Gastrocnemius medialis (tissue), 4 donors: ENCODE results near the gene ZNF44. TPM values are rescaled to one million over a fixed set of nuclear protein-coding genes. Genes with fewer than 3 reads are reported as not detected.
"Not testable (repeated sequence)": the region's sequence is repeated elsewhere in the genome, so short reads cannot be mapped to it uniquely, and the experiment has no call there.

ENCODE experiments used
- ATAC-seq, 2 donors: fragments of 150-250 bp; one replicate each; pipeline ENCODE4 v1.9.1; 2016
- DNase-seq, 2 donors: peaks; one replicate each; pipeline ENCODE4 v3.0.0-alpha.2; 2019
- H3K27ac ChIP-seq, 4 donors: fragments of 200-600 bp; sonication (generic); 1 replicate in 1 of 4; 2 replicates in 3 of 4; pipeline ENCODE4 v1.5.1; 2016 to 2018; ENCODE audit warnings: mild to moderate bottlenecking in 2 of 4, moderate library complexity in 1 of 4
- H3K27me3 ChIP-seq, 3 donors: fragments of 200-600 bp; sonication (generic) in 2 of 3; 1 replicate in 1 of 3; 2 replicates in 2 of 3; pipeline versions ENCODE4 v1.5.1 to v1.6.0; 2016 to 2019; ENCODE audit warnings: mild to moderate bottlenecking in 1 of 3, moderate library complexity in 1 of 3
- H3K36me3 ChIP-seq, 2 donors: fragments of 200-600 bp; sonication (generic) in 1 of 2; one replicate each; pipeline ENCODE4 v1.5.1; 2017 to 2018
- H3K4me1 ChIP-seq, 2 donors: fragments of 200-600 bp; sonication (generic) in 1 of 2; one replicate each; pipeline ENCODE4 v1.5.1; 2016 to 2017; ENCODE audit warnings: mild to moderate bottlenecking in 2 of 2
- H3K4me3 ChIP-seq, 4 donors: fragments of 200-600 bp; sonication (generic) in 3 of 4; 1 replicate in 1 of 4; 2 replicates in 3 of 4; pipeline ENCODE4 v1.5.1; 2016 to 2019; ENCODE audit warnings: mild to moderate bottlenecking in 2 of 4
- H3K9me3 ChIP-seq, 3 donors: fragments of 200-600 bp; sonication (generic) in 2 of 3; 1 replicate in 1 of 3; 2 replicates in 2 of 3; pipeline ENCODE4 v1.5.1; 2016 to 2019
- CTCF ChIP-seq, 5 experiments: fragments of 450-650 bp in 3 of 5; fragments of 200-600 bp in 2 of 5; sonication (generic) in 2 of 5; IDR thresholded peaks in 4 of 5; conservative IDR thresholded peaks in 1 of 5; 1 replicate in 4 of 5; 2 replicates in 1 of 5; pipeline ENCODE4 v1.5.1; 2016 to 2019; ENCODE audit warnings: antibody characterized with exemption in 5 of 5, mild to moderate bottlenecking in 3 of 5, moderate library complexity in 3 of 5
- POLR2A ChIP-seq, 2 donors: fragments of 450-650 bp; IDR thresholded peaks; one replicate each; pipeline ENCODE4 v1.6.1; 2017; ENCODE audit warnings: antibody characterized with exemption in 2 of 2, mild to moderate bottlenecking in 2 of 2, moderate library complexity in 2 of 2
- in situ Hi-C, 4 donors: fragments of 200-750 bp; cut with MboI; loops; one replicate each; pipeline versions ENCODE4 v1.15.0 to v1.8.0; 2017; ENCODE audit warnings: low sequenced_read_pairs in 4 of 4
- intact Hi-C: fragments of 100-400 bp; cut with DNase I; formaldehyde crosslinking; loops from one replicate; pipeline ENCODE4 v1.15.1; 2023; ENCODE audit warnings: low total_unique reads
- total RNA-seq, 4 donors: library from RNA; depleted of rRNA; stranded (reverse); fragments of >200 nt; gene quantifications; one replicate each; pipeline versions ENCODE4 v1.1.0 to v1.2.3, GENCODE V29; 2016

Gene ZNF44
- total RNA-seq, 4 donors from 2014 or later = 2.6 to 4.0 (median 3.5) TPM

- TF ChIP-seq CTCF (IDR thresholded peaks at IDR 0.05 in 4 of 5, conservative IDR thresholded peaks at IDR 0.05 in 1 of 5) = no peak
- TF ChIP-seq POLR2A (IDR thresholded peaks at IDR 0.05) = no peak
- Histone ChIP-seq H3K4me3 (no peak overlapping the region), H3K4me1 (no peaks in the 10 kb centered on the region), H3K27ac (no peak overlapping the region), H3K9me3 (no peaks in the 10 kb centered on the region), H3K36me3 (peaks cover 6 to 26% of the 10 kb centered on the region in 2 donors), H3K27me3 (no peaks in the 10 kb centered on the region)
- in situ Hi-C loops (no loop called here), intact Hi-C loops (no loop called here)
- DNase-seq (no peak), ATAC-seq (no peak)
These were observed 31.0 kb upstream of the ZNF44 start for GRCh38 chr19:12325690-12326089.

- no peaks in the 10 kb centered on the region for H3K4me1 ChIP-seq
- H3K27ac ChIP-seq = no peak overlapping the region
- intact Hi-C loops = no loop called here
- DNase-seq = no peak
- peaks cover 17 to 60% of the 10 kb centered on the region in 2 donors for H3K36me3 ChIP-seq
- ATAC-seq = no peak
- H3K27me3 ChIP-seq = no peaks in the 10 kb centered on the region
- no peak for TF ChIP-seq CTCF (IDR thresholded peaks at IDR 0.05 in 4 of 5, conservative IDR thresholded peaks at IDR 0.05 in 1 of 5)
- no peak for TF ChIP-seq POLR2A (IDR thresholded peaks at IDR 0.05)
- in situ Hi-C loops = no loop called here
- no peak overlapping the region for H3K4me3 ChIP-seq
- peaks cover 0 to 12% (median 4%) of the 10 kb centered on the region in 3 donors for H3K9me3 ChIP-seq
These were observed 24.2 kb upstream of the ZNF44 start for GRCh38 chr19:12318782-12319413.

- intact Hi-C loops (no loop called here), in situ Hi-C loops (no loop called here)
- no peak for ATAC-seq
- H3K9me3 ChIP-seq = peaks cover 0 to 9% (median 4%) of the 10 kb centered on the region in 3 donors
- H3K27me3 ChIP-seq = no peaks in the 10 kb centered on the region
- H3K27ac ChIP-seq = no peak overlapping the region
- TF ChIP-seq POLR2A (IDR thresholded peaks at IDR 0.05) (no peak), CTCF (IDR thresholded peaks at IDR 0.05 in 4 of 5, conservative IDR thresholded peaks at IDR 0.05 in 1 of 5) (no peak)
- no peak for DNase-seq
- H3K4me1 ChIP-seq = no peaks in the 10 kb centered on the region
- H3K4me3 ChIP-seq = no peak overlapping the region
- H3K36me3 ChIP-seq = peaks cover 7 to 23% of the 10 kb centered on the region in 2 donors
These were observed 19.9 kb upstream of the ZNF44 start for GRCh38 chr19:12314553-12314952.

GRCh38 chr19:12308891-12309290 lies 14.2 kb upstream of the ZNF44 start:
- H3K9me3 ChIP-seq, ATAC-seq, intact Hi-C loops, H3K27ac ChIP-seq, H3K4me3 ChIP-seq, H3K36me3 ChIP-seq, in situ Hi-C loops, H3K27me3 ChIP-seq, DNase-seq, H3K4me1 ChIP-seq: not testable (repeated sequence)

GRCh38 chr19:12295191-12295590 lies 508 bp upstream of the ZNF44 start:
- DNase-seq (no peak), ATAC-seq (no peak)
- Histone ChIP-seq H3K36me3 (peaks cover 0 to 13% of the 10 kb centered on the region in 2 donors), H3K4me1 (peaks cover 9 to 18% of the 10 kb centered on the region in 2 donors), H3K4me3 (peak overlapping the region; percentile 70 to 92 (median 81)), H3K9me3 (no peaks in the 10 kb centered on the region), H3K27me3 (no peaks in the 10 kb centered on the region), H3K27ac (peak overlapping the region; percentile 84 to 96 (median 93))
- intact Hi-C loops = loop anchor here (2.0 kb wide), 1 partner anchor 106 kb away; the partner anchor contains the start of gene ZNF799
- TF ChIP-seq POLR2A (IDR thresholded peaks at IDR 0.05) = no peak
- no peak for TF ChIP-seq CTCF (IDR thresholded peaks at IDR 0.05 in 4 of 5, conservative IDR thresholded peaks at IDR 0.05 in 1 of 5)
- in situ Hi-C loops = no loop called here
